Chondrocyte (in vitro differentiated cells): Measurements from ENCODE around the gene SMIM10. TPM values are rescaled to one million over a fixed set of nuclear protein-coding genes. Genes with fewer than 3 reads are reported as not detected.

ENCODE experiments used
- DNase-seq: peaks from one replicate; pipeline ENCODE4 v3.0.0; 2021; ENCODE audit warnings: mixed read lengths, low spot score
- H3K27ac Mint-ChIP-seq: one replicate; pipeline ENCODE4 v1.8.0; 2021; ENCODE audit warnings: mild to moderate bottlenecking, moderate library complexity, mixed read lengths; ENCODE audit not compliant: unreplicated experiment
- H3K27me3 Mint-ChIP-seq: 2 replicates; pipeline ENCODE4 v1.8.0; 2021; ENCODE audit warnings: low read depth, mixed read lengths
- H3K36me3 Mint-ChIP-seq: 2 replicates; pipeline ENCODE4 v1.8.0; 2021; ENCODE audit warnings: low read depth, mixed read lengths
- H3K4me1 Mint-ChIP-seq: 2 replicates; pipeline ENCODE4 v1.8.0; 2021; ENCODE audit warnings: low read depth, mild to moderate bottlenecking, mixed read lengths
- H3K4me3 Mint-ChIP-seq: one replicate; pipeline ENCODE4 v1.8.0; 2021; ENCODE audit warnings: mild to moderate bottlenecking, moderate library complexity, mixed read lengths; ENCODE audit not compliant: unreplicated experiment
- H3K9me3 Mint-ChIP-seq: 2 replicates; pipeline ENCODE4 v1.8.0; 2021; ENCODE audit warnings: low read depth, mixed read lengths
- total RNA-seq: library from RNA; stranded (reverse); gene quantifications from 3 replicates; pipeline ENCODE4 v1.2.1, GENCODE V29; 2021
- TF ChIP-seq, protein P1 (sequence below): fragments of 200-600 bp; sonication (generic); IDR thresholded peaks from 2 replicates; pipeline ENCODE4 v1.5.0; 2021; ENCODE audit warnings: antibody characterized with exemption, mild to moderate bottlenecking, moderate library complexity

The SMIM10 gene
- total RNA-seq, 1 donor from 2014 or later: 4.7 TPM

GRCh38 chrX:134963041-134963440, 27.8 kb upstream of the SMIM10 start:
- no peaks in the 10 kb centered on the region for H3K4me1 Mint-ChIP-seq
- no peak for DNase-seq
- no peaks in the 10 kb centered on the region for H3K9me3 Mint-ChIP-seq
- H3K27ac Mint-ChIP-seq: no peak overlapping the region
- H3K4me3 Mint-ChIP-seq: no peak overlapping the region
- H3K36me3 Mint-ChIP-seq: peaks cover 2% of the 10 kb centered on the region
- H3K27me3 Mint-ChIP-seq: no peaks in the 10 kb centered on the region
- TF ChIP-seq, protein P1, sequence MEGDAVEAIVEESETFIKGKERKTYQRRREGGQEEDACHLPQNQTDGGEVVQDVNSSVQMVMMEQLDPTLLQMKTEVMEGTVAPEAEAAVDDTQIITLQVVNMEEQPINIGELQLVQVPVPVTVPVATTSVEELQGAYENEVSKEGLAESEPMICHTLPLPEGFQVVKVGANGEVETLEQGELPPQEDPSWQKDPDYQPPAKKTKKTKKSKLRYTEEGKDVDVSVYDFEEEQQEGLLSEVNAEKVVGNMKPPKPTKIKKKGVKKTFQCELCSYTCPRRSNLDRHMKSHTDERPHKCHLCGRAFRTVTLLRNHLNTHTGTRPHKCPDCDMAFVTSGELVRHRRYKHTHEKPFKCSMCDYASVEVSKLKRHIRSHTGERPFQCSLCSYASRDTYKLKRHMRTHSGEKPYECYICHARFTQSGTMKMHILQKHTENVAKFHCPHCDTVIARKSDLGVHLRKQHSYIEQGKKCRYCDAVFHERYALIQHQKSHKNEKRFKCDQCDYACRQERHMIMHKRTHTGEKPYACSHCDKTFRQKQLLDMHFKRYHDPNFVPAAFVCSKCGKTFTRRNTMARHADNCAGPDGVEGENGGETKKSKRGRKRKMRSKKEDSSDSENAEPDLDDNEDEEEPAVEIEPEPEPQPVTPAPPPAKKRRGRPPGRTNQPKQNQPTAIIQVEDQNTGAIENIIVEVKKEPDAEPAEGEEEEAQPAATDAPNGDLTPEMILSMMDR: no peak

- Mint-ChIP-seq H3K9me3 (peaks cover 7% of the 10 kb centered on the region), H3K4me3 (no peak overlapping the region), H3K27ac (no peak overlapping the region), H3K27me3 (no peaks in the 10 kb centered on the region), H3K4me1 (no peaks in the 10 kb centered on the region), H3K36me3 (no peaks in the 10 kb centered on the region)
- TF ChIP-seq, protein P1: no peak
- no peak for DNase-seq
Observed at GRCh38 chrX:134969726-134970125, 21.1 kb upstream of the SMIM10 start.

DNA sequence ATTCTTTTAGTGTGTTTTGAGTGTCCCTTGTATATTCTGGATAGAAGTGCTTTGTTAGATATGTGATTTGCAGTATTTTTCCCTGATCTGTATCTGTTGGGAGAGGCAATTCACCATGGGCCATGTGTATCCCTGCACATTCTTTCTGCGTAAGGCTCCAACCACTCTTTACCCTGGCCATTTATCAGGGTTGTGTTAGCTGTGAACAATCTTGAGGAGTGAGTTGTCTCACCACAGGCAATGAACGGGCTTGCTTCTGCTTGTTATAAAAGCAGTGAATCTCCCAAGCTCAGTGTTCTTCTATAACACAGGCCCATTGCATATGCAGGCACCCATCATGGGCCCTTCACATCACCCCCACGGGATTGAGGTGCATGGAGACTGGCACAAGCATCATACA, 18.9 kb upstream of the SMIM10 start:
- Mint-ChIP-seq H3K27me3 (no peaks in the 10 kb centered on the region), H3K27ac (no peak overlapping the region), H3K4me3 (no peak overlapping the region), H3K36me3 (no peaks in the 10 kb centered on the region), H3K9me3 (peaks cover 7% of the 10 kb centered on the region), H3K4me1 (no peaks in the 10 kb centered on the region)
- DNase-seq: no peak
- TF ChIP-seq, protein P1: no peak

GRCh38 chrX:134975516-134975915, 15.3 kb upstream of the SMIM10 start:
- Mint-ChIP-seq H3K4me3 (no peak overlapping the region), H3K27ac (no peak overlapping the region), H3K9me3 (peaks cover 7% of the 10 kb centered on the region), H3K27me3 (no peaks in the 10 kb centered on the region), H3K4me1 (no peaks in the 10 kb centered on the region), H3K36me3 (no peaks in the 10 kb centered on the region)
- TF ChIP-seq, protein P1: no peak
- no peak for DNase-seq

DNA sequence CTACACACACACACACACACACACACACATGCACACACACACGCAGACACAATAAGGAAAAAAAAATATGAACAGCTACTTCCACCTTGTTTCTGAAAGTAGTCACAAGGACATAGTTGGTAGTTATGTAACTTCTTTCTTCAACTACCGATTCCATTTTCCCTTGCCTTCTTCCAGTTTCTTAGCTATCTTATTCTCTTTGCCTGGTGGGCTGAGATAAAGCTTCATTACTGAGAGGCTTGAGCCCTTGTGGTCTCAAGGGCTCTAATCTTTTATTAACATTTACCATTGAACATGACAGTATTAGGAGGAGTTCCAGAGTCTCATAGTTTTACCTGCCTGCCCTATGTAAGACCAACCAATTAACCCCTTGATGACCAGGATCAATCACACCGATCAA, 8.9 kb upstream of the SMIM10 start:
- DNase-seq: no peak
- Mint-ChIP-seq H3K9me3 (peaks cover 10% of the 10 kb centered on the region), H3K36me3 (no peaks in the 10 kb centered on the region)

More for the DNA sequence above, 8.9 kb upstream of the SMIM10 start:
- Mint-ChIP-seq H3K4me3 (no peak overlapping the region), H3K27ac (no peak overlapping the region), H3K4me1 (no peaks in the 10 kb centered on the region), H3K27me3 (no peaks in the 10 kb centered on the region)
- TF ChIP-seq, protein P1: no peak
